GM18867 (cell line): ENCODE measurements around the gene TMEM45B.
"Not testable (repeated sequence)": the region's sequence is repeated elsewhere in the genome, so short reads cannot be mapped to it uniquely, and the experiment has no call there.

ENCODE experiments used
- ATAC-seq: cut with Tn5 transposase; IDR thresholded peaks from one replicate; pipeline ENCODE4 v1.9.1; 2021; ENCODE audit warnings: mild to moderate bottlenecking, moderate library complexity; ENCODE audit not compliant: unreplicated experiment

Gene TMEM45B

DNA sequence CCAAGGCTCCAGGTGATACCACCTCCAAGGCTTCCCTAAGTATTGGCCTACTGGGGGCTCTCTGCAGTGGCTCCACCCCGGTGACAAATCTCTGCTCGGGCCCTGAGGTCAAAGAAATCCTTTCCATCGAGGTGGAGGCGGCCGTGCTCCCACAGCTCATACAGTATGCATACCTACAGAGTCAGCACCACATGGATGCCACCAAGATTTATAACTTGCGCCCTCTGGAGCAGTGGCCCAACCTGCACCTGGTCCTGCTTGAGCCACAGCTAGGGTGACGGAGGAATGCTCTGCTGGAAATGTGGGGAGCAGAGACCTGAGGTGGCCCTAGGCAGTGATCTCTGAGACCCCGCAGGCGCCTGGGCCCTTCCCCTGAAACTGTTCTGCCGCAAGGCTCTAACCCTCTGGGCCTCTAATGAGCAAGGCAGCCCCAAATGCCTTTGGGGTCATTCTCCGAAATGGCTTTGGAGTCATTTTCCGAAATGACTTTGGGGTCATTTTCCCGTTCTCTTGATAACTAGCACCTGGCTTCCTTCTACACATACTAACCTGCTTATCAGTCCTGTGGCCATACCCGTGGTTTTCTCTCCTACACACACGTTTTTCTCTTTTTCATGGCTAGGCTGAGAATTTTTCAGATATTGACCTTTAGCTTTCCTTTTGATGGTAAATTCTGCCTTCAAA lies 33.9 kb downstream of the TMEM45B start:
- ATAC-seq = no peak

DNA sequence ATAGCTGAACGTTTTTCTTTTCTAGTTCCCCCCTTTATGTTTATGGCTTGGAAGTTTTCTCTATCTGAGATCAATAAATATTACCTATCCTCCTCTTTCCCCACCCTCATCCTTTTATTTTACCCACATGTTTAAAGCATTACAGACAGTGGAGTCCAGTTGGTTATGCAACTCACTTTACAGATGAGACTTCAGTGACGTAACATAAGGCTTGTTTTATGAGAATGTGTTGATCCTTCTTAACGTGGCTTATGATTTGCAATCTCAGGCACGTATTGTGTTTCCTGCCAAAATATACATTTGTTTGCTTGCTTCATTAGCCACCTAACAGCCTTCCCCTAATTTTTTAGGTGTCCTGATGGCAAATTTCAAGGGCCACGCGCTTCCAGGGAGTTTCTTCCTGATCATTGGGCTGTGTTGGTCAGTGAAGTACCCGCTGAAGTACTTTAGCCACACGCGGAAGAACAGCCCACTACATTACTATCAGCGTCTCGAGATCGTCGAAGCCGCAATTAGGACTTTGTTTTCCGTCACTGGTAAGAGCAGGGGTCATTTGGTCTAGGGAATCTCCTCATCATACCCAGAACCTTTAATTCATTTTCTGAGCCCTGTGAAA lies 36.6 kb downstream of the TMEM45B start:
- ATAC-seq = no peak

DNA sequence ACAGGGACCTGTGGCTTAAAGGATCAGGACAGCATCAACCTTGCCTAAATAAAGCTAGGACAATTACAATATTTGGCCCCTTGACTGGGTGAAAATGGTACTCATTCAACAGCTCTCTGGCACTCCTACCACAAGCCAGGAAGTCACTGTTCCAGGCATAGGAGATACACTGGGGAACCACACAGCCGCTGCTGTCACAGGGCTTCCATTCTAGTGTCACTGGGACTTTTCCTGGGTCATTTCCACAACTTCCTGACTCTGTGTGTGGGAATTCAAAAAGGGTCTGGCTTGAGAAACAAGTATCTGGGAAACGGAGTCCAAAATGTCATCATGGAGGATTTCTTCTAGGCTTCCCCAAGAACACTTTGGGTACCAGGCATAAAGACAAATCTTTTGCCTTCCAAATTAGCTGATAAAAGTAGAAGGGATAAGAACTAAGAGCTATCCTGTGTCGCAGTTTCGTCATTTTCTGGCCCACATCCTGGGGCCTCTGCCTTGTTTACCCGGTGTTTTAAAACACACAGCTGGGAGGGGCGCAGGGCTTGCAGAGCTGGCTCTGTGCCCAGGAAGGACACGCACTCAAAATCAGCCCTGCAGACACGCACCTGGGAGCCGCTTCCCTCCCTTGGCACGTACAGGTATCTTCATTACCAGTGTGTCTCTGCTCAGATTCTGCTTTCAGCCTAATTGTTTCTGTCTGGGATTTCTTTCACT lies 38.0 kb downstream of the TMEM45B start:
- no peak for ATAC-seq

DNA sequence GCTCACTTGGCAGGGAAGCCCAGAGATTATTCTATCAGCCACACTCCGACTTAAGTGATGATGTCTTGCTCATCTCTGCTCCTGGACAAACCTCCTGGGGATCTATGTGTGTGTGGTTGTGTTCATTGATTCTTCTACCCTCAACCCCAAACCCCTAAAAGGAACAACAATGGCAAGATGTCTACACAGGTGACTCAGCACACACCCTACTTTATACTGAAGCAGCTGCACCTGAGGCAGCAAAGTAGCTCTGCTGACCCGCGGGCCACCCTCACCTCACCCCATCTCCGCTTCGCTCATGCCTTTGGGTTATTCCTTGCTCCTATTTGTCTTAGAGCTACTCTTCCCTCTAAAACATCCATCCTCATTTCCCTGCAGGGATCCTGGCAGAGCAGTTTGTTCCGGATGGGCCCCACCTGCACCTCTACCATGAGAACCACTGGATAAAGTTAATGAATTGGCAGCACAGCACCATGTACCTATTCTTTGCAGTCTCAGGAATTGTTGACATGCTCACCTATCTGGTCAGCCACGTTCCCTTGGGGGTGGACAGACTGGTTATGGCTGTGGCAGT lies 38.7 kb downstream of the TMEM45B start:
- ATAC-seq = no peak

DNA sequence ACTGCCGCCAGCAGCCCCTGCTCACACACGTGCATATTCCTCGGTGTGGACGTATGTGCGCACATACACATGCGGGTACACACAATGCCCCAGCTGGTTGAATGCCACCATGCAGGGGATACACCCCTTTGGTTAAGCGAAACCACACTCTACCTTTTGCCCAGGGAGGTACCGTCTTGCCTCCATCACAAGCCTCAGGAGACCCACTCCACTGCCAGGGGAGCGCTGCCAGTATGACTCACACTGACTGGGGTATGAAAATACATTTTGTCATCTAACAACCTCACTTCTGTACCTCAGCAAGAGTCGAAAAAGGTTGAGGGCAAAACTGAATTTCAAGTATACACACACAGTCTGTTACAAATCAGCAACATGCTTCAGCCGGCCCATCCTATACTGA lies 39.4 kb downstream of the TMEM45B start:
- no peak for ATAC-seq

DNA sequence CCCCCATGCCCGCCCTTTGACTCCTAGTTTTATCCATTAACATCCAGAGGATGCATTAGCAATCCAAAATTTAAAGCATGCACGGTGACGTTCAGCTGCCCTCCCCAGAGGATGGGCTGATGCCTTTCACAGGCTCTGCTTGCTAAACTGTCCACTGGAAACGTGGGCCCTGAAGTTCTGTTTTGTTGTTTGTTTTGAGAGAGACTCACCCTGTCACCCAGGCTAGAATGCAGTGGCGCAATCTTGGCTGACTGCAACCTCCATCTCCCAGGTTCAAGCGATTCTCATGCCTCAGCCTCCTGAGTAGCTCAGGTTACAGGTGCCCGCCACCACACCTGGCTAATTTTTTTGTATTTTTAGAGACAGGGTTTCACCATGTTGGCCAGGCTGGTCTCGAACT lies 40.4 kb downstream of the TMEM45B start:
- no peak for ATAC-seq

DNA sequence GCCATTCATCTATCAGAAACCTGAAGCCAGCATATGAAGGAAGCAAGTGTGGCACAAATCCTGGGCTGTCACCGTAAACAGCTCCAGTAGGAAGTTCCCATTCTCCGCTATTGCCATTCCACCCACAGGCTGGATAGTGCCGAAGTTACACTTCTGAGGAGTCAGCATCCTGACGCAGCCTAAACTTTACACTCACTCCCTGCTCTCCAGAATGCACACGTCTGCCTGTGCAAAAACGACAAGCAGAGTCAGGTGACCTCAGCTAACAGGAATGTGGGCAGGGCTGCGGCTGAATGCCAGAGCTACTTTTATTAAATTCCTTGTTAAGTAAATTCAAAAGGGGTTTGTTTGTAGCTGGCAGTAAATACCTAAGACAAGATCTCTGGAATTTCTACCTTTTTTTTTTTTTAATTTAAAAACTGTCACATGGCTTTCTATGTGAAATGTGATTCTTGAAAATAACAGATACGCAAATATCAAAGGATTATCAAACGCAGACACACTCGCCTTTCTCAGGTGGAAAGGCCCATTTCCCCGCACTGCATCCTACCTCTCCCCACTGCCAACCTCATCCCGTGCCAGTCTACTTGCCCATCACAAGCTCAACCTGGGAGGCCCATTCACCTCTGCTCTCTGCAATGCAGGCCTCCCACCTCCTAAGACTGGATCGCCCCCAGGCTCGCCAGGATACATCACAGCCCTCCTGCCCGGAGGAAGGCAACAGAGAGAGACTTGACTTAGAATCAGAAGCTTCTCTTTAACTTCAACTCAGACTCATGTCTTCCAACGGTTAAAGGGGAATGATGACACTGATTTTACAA lies 46.3 kb downstream of the TMEM45B start:
- ATAC-seq = no peak

DNA sequence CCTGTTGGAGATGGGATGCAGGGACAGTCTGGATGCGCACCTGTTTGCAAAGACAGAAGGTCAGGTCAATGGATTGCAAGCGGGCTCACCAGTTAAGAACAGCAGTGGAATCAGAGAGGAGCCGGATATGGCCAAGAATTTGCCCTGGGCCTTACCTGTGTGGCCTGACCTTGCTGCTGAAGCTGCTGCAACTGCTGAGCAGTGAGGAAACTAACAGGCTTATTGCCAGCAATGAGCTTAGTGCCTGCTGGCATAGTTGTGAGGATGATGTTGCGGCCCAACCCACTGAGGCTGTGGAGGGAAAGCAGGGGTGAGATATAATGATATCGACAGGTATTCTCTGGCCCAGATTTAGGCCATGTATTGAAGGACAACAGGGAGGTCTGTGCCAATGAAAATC lies 49.2 kb downstream of the TMEM45B start:
- ATAC-seq = no peak

DNA sequence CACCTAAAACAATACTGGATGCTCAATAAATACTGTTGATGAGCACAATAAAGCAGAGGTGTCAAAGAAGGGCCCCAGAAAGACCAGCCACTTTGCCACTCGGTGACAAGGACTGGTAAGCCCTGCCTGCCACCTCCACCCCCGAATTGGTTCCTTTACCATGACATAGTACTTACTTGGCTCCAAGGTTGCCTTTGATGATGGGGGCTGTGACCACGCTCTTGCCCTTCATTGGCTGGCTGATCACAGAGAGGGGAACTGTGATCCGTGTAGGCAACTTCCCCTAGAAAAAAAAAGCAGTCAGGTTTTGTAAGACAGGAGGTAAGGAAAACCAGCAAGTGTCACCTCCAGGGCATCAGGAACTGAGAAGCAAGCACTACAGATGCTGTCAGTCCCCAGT lies 50.1 kb downstream of the TMEM45B start:
- ATAC-seq = no peak

DNA sequence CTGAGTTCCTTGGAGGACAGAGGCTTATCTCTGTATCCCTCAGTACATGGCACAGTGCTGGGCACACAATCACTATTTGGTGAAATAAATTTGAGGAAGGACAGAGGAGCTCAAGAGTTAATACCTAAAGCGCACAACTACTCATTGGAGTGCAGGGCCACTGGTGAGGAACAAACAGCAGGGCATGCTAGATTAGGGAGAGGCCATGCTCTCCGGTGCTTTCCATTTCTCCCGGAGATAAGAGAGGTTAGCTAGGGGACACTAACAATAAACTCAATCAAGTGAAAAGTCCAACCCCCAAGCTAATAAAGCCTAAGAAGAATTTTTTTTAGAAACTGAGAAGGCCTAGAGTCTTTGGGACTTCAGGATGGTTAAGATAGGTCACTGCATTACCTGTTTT lies 50.7 kb downstream of the TMEM45B start:
- no peak for ATAC-seq

DNA sequence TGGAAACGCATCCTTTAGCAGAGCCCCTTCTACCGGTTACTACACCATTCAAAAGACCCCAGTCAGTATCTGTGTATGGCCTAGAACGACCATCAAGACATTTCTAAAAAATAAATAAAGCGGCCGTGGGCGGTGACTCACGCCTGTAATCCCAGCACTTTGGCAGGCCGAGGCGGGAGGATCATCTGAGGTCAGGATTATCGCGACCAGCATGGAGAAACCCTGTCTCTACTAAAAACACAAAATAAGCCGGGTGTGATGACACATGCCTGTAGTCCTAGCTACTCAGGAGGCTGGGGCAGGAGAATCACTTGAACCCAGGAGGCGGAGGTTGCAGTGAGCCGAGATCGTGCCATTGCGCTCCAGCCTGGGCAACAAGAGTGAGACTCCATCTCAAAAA lies 53.0 kb downstream of the TMEM45B start:
- ATAC-seq = not testable (repeated sequence)

DNA sequence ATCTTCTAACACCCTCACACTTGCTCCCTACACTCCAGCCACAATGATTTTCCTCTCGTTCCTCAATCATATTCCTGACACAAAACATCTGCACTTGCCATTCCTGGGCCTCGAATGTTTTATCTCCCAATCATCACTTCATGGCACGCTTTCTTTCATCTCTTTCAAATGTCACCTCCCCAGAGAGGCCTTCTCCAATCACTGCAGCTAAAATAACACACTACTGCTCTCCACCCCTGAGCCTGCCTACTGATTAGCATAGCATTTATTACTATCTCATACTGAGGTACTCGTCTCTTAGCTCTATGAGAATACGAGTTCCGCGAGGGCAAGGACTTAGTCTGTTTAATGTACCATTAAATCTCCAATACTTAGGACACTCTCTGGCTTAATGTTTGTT lies 56.3 kb downstream of the TMEM45B start:
- no peak for ATAC-seq

DNA sequence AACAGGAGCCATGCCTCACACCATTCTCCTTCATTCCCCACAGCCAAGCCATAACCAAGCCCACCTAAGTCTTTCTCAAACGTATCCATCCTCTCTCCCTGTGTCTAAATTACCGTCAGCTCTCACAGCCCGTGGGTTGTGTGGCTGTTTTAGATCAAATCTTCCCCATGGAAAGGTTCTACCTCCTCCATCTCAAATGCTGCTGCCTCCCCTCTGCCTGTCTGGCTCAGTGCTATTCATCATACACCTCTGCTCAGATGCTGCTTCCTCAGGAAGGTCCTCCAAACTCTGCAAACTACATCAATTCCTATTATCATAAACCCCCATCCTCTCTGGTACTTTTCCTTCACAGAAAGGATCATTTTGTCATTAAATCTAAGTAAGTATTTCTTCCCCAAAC lies 64.7 kb downstream of the TMEM45B start:
- ATAC-seq = no peak

DNA sequence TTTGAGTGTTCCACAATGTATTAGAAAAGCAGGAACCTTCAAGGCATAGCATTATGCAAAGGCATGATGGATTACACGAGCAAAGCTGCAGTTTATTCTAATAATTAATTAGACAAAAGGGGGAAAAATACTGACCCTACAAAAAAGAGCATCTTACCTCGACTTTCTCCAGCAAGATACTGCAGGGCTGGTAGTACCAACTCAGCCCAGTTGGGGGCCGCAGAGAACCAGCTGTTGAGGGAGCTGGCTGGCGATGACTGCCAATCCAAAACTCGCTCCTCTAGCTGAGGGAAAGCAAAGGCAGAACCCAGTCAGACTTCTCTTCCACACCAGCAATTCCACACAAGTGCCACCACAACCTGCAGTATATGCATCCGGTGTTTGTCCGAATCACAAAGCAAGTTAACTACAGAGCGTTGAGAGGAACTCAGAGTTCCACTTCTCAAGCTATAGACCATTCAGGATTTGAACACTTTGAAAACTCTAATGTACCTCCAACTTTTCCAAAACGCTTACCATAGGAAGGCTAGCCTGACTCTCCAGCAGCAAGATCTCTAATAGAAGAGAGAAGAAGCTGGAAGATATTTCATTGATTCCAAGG lies 66.0 kb downstream of the TMEM45B start:
- ATAC-seq = peak; percentile 66

DNA sequence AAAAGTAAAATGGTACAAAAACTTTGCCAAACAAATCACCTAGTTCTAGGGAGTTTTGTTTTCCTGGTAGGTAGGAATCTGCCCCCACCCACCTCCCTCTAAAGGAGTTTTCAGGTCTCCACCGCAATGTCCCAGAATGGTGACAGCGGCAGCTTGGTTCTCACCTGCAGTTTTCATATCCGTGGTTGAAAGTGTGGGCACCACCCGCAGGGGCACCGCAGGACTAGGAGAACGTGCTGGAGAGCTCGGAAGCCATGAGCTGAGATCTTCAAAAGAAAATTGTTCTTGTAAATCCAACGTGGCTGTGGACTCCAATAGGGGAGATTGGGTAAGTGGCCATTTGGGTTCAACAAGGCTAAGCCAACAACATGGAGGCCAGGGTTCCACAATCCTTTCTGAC lies 68.9 kb downstream of the TMEM45B start:
- no peak for ATAC-seq

DNA sequence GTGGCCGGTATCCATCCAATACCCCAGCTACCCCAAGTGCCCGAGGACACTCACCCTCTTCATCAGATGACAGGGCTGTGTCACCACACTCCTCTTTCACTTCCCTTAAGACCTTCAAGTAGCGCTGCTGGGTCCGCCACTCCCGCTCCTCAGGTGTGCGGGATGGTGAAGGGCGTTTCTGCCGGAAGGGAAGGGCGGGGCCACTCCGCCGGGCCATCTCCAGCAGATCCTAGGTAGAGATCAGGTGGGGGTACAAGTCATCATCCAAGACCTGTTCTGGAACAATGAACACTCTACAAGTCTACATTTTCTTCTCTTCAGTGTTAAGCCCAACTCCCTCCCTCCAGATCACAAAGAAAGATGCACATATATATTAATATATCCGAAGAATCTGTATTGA lies 69.7 kb downstream of the TMEM45B start:
- no peak for ATAC-seq

DNA sequence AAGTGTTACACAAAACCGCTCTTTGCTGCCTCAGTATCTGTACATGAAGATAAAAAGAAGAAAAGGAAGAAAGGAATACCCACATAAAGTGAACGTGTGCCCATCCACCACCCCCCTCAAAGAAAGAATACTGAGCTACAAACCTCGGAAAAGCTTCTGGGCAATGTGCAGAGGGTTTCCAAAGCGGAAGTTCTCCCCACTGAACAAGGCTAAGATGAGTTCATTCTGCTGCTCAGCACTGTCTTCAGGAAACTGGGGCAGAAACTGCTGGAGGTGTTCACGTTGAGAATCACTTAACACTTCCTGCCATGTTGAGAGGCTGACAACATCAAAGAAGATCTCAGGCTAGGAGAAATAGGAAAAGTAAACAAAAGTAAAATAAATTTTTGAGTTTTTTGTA lies 72.8 kb downstream of the TMEM45B start:
- ATAC-seq = no peak

DNA sequence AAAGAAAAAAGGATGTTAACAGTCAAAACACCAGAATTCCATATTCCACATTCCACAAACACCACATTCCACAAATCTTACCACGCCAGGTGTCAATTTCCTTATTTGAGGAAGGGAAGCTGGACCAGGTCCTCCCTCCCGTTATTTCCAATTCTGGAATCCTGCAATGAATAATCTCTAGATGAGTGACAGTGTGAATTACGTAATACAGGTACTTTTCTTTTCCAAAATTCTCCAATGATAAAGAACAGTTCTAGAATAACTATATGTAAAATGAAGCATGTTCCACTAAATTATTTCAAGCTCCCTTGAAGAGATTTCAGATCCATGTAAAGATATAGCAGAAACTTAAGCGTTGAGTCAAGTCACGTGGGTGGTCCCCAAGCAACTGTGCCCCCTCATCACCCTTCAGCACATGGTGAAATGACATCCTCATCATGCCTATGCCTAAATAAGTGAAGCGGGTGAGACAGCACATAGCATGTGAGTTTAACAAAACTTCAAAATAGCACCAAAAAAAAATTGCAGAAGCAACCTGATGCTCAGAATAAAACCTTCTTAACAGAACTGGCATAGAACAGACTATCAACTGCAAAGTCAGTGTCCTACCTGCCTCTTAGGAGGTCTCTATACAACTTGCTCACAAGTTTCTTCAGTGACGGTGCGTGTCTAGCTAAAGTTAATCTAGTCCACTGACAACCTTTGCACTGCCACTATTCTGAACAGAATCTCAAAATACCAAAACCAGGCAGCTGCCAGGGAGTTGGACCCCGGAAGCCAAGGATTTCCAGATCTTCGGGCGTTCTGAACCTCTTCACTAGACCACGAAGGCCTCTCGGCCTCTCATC lies 78.9 kb downstream of the TMEM45B start:
- ATAC-seq = peak; percentile 1

DNA sequence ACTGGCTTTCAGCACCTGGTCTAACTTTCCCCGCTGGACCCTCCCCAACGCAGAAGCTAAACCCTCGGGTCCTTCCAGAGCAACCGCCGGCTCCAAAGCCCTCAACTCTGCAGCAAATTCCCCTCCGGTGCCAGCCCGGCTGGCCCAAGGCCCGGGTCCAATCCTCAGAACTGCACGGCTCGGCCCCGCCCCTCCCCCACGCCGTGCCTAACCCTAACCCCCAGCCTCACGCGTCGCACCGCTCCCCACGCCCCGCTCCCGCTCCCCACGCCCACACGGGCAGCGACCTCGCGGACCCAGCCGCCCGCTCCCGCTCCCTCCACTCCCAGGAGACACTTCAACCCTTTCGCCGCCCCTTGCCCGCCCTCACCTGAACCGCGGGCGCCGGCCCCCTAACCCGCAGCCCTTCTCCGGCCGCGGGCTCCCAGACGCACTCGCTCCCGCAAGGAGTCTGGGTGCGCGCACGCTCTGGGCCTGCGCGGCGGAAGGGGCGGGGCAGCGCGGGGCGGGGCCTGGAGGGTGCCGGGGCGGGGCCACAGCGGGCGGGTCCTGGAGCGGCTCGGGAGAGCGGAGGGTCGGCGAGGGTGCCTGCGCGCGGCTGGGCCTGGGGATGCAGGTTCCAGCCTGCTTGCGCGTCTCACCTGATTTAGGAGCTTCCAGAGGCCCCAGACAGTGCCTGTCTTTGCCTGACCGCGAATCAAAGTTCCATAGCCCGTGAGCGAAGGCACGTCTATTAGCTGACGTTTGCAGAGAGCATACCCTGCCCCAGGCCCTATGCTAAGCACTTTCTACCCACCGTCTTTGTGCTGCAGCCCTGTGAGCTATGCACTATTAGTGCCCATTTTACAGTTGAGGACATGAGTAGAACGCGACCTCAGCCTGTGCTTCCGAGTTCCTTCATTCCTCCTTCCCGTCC lies 79.7 kb downstream of the TMEM45B start, which contains the start of gene NFRKB:
TSS of gene NFRKB (minus strand) at position 453 of the 916 bp plus-strand sequence. CDS start 2,729 bp downstream, outside the sequence.
- peak; percentile 96 for ATAC-seq
